ENCODE data around the gene MYT1. TPM values are rescaled to one million over a fixed set of nuclear protein-coding genes. Genes with fewer than 3 reads are reported as not detected.
A peak's percentile ranks its signal among the peaks of the same experiment; 100 is the strongest.
"Not testable (repeated sequence)": the region's sequence is repeated elsewhere in the genome, so short reads cannot be mapped to it uniquely, and the experiment has no call there.

The MYT1 gene
- total RNA-seq, 2 donors from 2014 or later: 0.21 to 0.34 TPM

DNA sequence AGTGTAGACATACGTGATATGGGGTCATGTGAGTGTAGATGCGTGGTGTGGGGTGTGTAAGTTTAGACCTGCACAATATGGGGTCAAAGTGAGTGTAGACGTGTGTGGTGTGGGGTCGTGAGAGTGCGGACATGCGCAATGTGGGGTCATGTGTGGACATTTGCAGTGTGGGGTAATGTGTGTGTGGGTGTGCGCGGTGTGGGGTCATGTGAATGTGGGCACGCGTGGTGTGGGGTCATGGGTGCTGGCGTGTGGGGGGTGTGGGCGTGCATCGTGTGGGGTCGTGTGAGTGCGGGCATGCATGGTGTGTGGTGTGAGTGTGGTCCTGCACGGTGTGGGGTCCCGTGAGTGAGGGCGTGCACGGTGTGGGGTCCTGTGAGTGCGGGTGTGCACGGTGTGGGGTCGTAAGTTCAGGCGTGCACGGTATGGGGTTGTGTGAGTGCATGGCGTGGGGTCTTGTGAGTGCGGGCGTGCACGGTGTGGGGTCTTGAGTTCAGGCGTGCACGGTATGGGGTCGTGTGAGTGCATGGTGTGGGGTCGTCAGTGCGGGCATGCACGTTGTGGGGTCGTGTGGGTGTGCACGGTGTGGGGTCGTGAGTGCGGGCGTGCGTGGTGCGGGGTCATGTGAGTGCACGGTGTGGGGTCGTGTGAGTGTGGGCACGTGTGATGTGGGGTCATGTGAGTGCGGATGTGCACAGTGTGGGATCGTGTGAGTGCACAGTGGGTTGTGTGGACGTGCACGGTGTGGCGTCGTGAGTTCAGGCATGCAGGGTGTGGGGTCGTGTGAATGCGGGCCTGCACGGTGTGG is 105.6 kb downstream of the MYT1 start:
- ATAC-seq: peak in 1 of 2 donors; percentile 7
- intact Hi-C loops (cut with DNase I): no loop called here
- DNase-seq: no peak

- intact Hi-C loops (cut with DNase I): no loop called here
- no peak for ATAC-seq
- DNase-seq: no peak
These were observed 107.4 kb downstream of the MYT1 start for GRCh38 chr20:64271636-64272035.

GRCh38 chr20:64273109-64273508 is 108.9 kb downstream of the MYT1 start:
- ATAC-seq: no peak
- intact Hi-C loops (cut with DNase I): no loop called here
- no peak for DNase-seq

GRCh38 chr20:64276817-64277216 is 112.6 kb downstream of the MYT1 start:
- ATAC-seq (no peak), DNase-seq (no peak)
- intact Hi-C loops (cut with DNase I): no loop called here

DNA sequence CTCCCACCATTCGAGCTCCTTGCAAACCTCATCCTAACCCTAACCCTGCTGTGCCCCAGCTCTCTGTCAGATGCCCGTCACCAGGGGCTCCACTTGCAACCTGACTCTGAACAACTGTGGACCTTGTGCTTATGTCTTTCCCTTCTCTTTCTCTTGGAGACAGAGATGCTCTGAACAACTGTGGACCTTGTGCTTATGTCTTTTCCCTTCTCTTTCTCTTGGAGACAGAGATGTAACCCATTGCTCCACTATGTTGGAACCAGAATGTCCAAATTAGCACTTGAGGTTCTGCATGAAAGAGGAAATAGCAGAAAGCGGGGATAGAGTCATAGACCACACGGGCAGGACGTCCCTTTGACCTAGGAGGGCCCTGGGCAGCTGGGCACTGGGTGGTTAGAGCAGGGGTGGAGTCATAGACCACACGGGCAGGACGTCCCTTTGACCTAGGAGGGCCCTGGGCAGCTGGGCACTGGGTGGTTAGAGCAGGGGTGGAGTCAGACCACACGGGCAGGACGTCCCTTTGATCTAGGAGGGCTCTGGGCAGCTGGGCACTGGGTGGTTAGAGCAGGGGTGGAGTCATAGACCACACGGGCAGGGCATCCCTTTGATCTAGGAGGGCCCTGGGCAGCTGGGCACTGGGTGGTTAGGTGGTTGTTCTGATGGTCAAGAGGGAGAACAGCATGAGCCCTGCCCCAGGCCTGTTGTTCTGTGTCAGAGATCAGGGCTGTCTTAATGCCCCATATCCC is 113.5 kb downstream of the MYT1 start:
- intact Hi-C loops (cut with DNase I): no loop called here
- no peak for DNase-seq
- no peak for ATAC-seq

GRCh38 chr20:64278317-64278681 is 114.0 kb downstream of the MYT1 start:
- ATAC-seq (no peak), DNase-seq (no peak)
- intact Hi-C loops (cut with DNase I): no loop called here

DNA sequence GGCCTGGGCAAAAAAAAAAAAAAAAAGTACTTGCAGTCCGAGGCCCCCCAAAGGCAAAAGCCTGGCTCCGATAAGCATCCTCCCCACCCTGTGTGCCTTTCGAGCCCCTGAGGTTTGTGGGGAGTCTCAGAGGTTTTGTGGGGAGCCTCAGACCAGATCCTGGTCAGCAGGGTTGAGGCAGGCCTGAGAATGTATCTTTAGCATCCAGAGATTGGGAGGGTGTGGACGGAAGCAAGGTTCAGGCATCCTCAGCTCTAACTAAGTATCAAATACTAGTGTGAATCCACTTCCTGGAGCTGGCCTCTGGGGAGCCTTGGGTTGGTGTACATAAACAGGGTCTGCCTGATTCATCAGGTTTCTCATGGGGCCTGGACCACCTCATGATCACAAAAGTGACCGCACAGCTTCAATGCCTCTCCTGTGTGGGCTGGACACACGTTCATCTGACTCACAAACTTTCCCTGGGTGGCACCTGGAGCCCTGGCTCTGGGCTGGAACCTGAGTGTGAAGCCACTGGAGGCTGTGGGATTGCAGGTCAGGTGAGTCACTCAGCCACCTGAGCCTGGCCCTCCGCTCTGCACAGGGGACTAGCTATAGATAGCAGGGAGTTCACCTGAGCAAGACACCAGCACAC is 115.7 kb downstream of the MYT1 start:
- ATAC-seq (no peak), DNase-seq (no peak)
- intact Hi-C loops (cut with DNase I): no loop called here

GRCh38 chr20:64280460-64280843 is 116.2 kb downstream of the MYT1 start:
- no peak for ATAC-seq
- no peak for DNase-seq
- intact Hi-C loops (cut with DNase I): no loop called here

DNA sequence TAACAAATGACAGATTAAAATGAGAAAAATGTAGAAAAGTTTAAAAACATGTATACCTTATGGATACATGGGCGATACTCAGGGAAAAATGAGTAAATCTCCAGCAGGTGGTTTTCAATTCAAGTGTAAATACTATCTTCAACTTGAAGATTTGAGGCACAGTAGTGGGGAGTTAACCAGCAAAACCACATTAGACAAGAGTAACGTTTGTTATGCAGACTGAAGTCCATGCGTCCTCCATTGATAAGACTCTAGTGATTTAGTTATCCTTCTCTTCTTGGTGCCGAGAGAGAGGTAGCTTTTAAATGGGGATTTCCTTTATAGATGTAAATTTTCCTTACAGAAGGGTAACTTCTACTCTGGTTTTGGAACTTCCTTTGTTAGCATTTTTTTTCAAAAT is 119.4 kb downstream of the MYT1 start:
- ATAC-seq: no peak
- intact Hi-C loops (cut with DNase I): no loop called here
- no peak for DNase-seq

DNA sequence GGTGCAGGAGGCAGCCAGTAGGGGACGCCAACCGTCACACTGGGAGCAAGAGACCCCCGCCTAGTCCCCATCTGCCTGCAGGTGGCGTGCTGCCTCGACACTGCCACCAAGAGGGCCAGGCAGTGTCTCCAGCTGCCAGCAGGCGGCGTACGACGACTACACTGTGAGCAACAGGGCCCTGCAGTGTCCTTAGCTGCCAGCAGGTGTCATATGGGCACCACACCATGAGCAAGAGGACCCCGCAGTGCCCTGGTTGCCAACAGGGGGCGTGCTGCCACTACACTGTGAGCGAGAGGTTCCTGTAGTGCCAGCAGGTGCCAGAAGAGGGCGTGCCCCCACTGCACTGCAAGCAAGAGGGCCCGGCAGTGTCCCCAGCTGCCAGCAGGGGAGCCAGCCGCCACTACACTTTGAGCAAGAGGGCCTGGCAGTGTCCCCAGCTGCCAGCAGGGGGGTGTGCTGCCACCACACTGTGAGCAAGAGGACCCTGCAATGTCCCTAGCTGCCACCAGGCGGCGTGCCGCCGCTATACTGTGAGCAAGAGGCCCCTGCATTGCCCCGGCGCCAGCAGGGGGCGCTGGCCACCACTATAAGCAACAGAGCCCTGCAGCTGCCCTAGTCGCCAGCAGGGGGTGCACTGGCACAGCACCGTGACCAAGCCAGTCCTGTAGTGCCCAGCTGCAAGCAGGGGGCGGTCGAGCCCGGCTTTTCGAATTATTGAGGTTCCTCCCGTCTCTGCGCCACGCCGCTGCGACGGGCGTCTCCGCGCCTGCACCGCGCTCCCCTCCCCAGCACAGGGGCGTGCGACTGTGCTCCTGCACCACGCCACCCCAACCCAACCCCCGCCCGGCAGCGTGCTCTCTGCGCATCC is 121.6 kb downstream of the MYT1 start:
- DNase-seq (peak; percentile 69), ATAC-seq (peak; percentile 88 to 89)
- intact Hi-C loops (cut with DNase I): not testable (repeated sequence)

GRCh38 chr20:64286447-64287263 is 122.4 kb downstream of the MYT1 start:
- intact Hi-C loops (cut with DNase I); DNase-seq: not testable (repeated sequence)
- ATAC-seq: peak; percentile 45 to 55

- DNase-seq; intact Hi-C loops (cut with DNase I); ATAC-seq: not testable (repeated sequence)
These were observed 123.0 kb downstream of the MYT1 start for GRCh38 chr20:64287264-64287590.

Other genes starting within 250 kb of the MYT1 start
- gene UCKL1, start 208.0 kb upstream of the MYT1 start, total RNA-seq: 10 to 100 TPM; 30.8 to 32.4 TPM
- 10 to 100 TPM; 11.7 to 14.5 TPM for gene ZNF512B, start 194.5 kb upstream of the MYT1 start, total RNA-seq
- gene SAMD10, start 184.8 kb upstream of the MYT1 start, total RNA-seq: 1 to 10 TPM; 2.7 to 3.8 TPM
- gene PRPF6, start 183.3 kb upstream of the MYT1 start, total RNA-seq: 10 to 100 TPM; 38.8 to 43.9 TPM
- 1 to 10 TPM in 1 of 2 donors, under 1 TPM in 1; 0.29 to 1.0 TPM for gene C20orf204, start 128.3 kb upstream of the MYT1 start, total RNA-seq
- 10 to 100 TPM; 39.4 to 83.4 TPM for gene SOX18, start 114.8 kb upstream of the MYT1 start, total RNA-seq
- 10 to 100 TPM; 44.7 to 46.4 TPM for gene TCEA2, start 101.3 kb upstream of the MYT1 start, total RNA-seq
- 1 to 10 TPM; 9.7 to 10.0 TPM for gene RGS19, start 84.9 kb upstream of the MYT1 start, total RNA-seq
- under 1 TPM; 0.71 to 0.97 TPM for gene OPRL1, start 84.4 kb upstream of the MYT1 start, total RNA-seq
- under 1 TPM in 1 of 2 donors, not detected in 1; 0.41 TPM for gene LKAAEAR1, start 80.1 kb upstream of the MYT1 start, total RNA-seq
- not detected for gene NPBWR2, start 56.9 kb upstream of the MYT1 start, total RNA-seq
- gene PCMTD2, start 91.3 kb downstream of the MYT1 start, total RNA-seq: 10 to 100 TPM; 54.9 to 76.4 TPM